NCI-H187 treated with DMSO at 0.1 percent for 48 hours (cell line): ENCODE measurements around the gene MAP1LC3B.

ENCODE experiments used
- DNase-seq: peaks from one replicate; lab custom pipeline; 2025; lab: John Stamatoyannopoulos, UW

The MAP1LC3B gene

DNA sequence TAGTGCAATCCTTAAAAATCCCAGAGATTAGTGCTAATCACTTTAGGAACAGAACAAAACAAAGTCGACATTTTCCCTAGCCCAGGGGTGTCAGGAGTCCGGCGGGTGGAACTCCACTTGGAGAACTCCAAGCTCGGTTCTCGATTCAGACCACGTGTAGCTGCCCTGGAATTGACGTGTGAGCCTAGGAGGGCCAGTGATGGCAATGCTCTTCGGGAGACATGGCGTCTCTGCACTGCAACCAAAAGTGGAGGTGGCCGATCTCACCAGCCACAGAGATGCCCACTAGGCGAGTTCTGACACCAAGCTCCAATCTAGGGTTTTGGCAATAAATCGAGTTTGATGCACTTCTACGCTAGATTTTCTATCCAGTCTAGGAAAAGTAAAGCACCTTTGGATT lies 17.6 kb downstream of the MAP1LC3B start:
- DNase-seq = no peak

DNA sequence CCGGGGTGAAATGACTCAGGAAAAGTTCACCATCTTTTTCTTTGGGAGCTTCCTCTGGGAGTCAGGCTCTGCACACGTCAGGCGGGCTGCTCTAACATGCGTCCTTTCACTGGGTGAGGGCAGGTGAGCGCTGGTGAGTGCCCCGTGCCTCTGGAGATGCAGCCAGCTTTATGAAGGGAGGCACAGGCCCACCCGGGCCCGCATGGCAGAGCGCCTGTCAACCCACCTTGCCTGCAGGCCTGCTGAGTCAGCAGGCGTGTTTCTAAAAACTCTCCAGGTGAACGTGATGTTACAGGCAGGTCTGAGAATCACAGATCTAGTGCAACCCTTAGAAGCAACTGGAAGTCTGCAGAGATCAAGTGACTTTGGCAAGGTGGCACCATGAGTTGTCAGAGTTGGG lies 18.4 kb downstream of the MAP1LC3B start:
- no peak for DNase-seq

DNA sequence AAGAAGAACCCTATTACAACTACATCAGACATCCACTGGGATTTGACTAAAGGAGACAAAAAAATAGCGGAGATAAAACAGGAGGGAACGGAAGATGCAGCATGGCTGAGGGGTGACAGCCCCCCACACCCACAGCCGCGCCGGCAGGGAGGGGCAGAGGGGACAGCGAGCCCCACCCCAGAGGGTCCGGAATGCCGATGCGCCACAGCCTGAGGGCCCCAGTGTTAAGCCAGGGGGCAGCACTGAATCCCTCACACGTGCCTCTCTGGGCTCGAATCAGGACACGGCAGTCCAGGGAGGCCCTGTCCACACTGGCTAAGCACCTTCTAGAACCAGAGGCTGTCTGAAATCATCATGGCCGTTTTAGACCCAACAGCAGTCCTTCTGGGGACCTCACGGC lies 18.8 kb downstream of the MAP1LC3B start:
- no peak for DNase-seq

DNA sequence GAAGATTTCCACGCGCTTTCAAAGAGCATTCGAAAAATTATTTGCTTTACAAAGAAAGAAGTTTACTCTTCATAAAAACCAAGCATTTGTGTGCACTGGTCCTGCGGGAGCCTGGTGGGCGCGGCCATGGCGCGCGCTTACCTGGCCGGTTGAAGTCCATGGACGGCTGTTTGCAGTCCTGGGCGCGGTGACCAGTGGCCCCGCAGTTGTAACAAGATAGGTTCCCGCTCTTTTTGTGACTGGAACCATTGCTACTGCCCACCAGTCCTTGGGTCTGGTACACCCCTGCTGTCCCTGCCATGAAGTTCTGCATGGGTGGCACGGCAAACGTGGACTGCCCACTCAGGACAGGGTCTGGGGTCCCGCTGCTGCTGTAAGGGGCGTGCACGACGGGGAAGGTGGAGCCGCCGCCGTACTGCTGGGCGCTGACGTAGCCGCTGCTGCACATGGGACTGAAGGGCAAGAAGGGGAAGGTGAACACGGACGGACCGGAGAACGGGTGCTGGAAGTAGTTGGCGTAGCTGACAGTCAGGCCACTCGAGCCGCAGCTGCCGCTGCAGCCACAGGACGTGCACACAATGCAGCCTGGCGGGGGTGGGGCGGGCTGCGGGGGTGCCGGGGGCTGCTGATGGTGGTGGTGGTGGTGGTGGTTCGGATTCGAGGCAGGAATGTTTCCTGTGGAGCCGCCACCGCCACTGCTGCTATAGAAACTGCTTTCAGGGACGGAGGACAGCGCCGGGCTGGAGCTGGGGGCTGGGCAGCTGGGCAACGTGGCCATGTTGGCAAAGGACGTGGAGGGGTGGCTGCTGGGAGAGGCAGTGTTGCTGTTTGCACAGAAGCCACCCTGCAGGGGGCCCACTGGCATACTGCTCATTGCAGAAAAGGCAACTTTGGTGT lies 19.5 kb downstream of the MAP1LC3B start:
- DNase-seq = no peak

DNA sequence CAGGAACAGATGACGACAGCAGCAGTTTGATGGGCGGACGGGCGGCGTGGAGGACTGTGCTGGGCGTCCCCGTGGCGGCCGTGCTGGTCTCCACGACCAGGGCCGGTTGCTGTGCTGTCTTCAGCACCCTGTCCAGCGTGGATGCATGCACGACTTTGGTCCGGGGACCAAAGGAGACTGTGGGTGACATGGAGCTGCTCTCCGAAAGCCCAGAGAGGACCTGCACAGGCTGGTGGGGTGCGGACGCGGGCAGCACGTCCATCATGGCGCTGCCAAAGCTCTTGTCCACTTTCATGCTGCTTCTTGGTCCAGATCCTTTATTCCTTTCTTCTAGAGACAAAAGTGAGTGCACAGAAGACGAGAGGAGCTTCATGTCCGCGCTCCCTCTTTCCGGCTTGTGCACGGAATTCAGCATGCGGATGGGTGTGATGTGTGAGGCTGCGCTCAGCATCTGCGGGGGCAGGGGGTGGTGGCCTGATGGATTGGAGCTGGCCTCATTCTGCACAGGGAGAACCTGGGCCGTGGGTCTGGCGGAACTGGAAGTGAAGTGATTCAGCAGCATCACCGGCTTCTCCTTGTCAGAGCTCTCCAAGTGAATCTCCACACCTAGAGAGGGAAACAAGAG lies 20.3 kb downstream of the MAP1LC3B start:
- DNase-seq = no peak

DNA sequence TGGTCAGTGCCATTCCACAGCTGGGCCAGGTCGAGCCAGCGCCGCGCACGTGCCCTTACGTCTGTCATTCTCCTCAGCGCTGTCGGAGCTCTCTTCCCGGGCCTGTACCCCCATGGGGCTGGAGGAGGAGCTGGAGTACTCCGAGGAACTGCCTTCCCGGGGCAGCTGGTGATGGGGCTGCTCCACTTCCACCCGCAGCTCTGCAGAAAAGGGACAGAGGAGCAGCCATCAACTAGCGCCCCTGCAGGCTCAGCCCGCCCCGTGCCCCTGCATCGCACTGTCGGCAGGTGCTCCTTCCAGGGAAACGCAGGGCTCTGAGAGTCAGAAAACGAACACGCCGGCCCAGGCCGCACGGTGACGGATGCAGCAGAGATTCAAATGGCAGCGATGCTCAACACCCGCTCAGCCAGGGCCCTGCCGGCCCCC lies 20.9 kb downstream of the MAP1LC3B start:
- DNase-seq = no peak

DNA sequence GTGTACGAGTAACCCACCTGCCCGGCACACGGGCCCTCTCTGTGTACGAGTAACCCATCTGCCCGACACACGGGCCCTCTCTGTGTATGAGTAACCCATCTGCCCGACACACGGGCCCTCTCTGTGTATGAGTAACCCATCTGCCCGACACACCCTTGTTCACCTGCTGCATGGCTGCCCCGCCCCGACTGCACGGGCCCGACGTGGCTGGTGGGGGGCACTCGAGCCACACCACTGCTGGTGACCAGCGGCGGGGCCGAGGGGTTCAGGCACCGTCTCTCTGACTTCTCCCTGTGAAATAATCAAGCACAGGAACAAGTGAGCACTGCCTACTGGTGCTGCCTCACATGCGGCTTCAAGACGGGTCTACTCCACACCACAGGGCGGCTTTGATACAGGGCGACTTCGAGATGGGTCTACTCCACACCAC lies 22.1 kb downstream of the MAP1LC3B start:
- no peak for DNase-seq

DNA sequence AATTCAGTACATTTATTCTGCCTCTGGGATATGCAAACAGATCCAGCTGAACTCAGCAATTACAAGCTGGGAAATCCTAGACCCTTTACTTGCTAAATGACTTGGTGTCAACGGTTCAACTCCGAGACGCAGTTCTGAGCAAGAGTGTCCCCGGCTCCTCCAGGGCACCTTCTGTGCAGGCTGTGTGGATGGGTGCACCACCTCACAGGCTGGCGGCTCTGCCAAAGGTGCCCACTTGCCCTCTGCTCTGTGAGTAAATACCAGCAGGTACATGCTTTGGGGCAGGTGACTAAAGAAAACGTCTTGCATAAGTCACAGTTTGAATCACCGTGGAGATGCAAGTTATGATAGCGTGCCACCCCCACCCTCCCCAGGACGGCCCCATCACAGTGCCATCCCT lies 23.3 kb downstream of the MAP1LC3B start:
- DNase-seq = no peak

DNA sequence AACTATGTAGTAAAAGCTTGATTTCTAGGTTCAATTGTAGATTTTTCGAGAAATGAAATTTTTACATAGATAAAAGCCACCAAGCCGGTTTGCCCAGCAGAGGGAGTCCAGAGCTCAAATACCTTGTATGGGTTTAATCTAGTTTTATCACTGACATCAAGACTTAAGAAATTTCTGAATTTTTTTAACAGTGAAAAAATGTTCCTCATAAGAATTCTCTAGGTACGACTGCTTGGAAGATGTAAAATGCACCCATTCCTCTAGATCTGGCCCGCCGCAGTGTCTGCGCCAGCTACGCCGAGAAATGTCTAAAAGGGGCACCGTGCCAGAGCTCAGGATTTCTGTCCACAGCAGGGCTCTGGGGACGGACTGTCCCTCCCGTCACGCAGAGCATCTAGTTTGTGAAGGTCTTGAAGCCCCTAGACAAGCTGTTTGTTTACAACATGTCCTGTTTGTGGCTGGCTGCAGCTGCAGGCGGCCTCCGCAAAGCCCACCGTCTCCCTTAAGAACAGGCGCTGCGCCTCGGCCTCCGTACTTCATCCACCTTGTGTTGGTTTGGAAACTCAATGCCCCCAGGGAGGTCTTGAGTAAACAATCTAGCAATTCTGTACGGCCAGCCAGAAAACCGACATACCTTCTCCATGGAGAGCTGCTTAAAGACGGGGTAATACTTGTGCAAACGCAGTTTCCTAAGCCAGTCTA lies 24.8 kb downstream of the MAP1LC3B start:
- DNase-seq = no peak

DNA sequence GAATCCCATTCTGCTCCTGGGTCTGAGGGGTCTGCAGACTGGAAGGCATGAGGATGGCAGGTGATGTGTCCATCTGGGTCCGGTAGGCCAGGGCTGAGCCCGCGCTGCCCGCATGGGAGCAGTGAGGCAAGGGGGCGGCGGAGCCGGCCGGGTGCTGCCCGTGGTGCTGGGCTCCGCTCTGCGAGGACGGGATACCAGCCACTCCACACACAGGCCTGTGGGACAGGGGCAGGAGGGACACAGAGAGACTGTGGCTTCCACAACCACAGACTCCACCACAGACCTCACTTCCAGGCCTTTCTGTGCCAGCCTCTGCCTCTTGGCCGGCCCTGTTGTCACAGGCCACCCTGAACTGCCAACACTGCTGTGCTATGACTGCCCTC lies 25.4 kb downstream of the MAP1LC3B start:
- DNase-seq = no peak

DNA sequence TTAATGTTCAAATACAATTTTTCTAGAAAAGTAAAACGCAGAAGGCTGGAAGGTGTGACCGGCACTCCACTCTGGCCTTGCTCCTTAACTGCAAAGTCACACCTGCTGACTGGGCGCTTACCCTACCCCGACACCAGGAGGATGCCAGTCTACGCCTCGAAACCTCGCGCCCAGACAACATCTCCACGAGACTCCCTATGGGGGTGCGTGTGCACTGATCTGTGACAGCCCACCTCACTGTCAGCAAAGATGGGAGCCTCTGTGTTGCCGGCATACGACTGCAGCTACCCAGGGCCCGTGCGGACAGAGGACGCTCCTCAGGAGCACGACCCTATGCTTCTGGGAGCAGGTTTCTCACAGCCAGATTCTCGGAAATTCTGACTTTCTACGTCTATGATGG lies 26.1 kb downstream of the MAP1LC3B start:
- DNase-seq = no peak

DNA sequence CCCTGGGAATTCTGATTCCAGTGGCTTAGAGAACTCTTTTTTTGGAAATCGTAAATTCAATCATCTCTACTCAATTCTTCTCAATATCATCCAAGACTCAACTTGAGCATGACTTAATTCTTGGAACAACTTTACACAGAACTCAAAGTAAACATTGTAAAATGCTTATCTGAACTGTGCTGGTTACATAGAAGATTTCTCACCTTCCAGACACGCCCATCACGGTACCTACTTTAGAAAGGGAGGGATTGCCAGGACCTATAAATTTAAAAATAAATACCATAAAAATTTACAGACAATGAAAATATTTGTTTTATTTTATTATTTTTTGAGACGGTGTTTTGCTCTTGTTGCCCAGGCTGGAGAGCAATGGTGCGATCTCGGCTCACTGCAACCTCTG lies 26.5 kb downstream of the MAP1LC3B start:
- no peak for DNase-seq

DNA sequence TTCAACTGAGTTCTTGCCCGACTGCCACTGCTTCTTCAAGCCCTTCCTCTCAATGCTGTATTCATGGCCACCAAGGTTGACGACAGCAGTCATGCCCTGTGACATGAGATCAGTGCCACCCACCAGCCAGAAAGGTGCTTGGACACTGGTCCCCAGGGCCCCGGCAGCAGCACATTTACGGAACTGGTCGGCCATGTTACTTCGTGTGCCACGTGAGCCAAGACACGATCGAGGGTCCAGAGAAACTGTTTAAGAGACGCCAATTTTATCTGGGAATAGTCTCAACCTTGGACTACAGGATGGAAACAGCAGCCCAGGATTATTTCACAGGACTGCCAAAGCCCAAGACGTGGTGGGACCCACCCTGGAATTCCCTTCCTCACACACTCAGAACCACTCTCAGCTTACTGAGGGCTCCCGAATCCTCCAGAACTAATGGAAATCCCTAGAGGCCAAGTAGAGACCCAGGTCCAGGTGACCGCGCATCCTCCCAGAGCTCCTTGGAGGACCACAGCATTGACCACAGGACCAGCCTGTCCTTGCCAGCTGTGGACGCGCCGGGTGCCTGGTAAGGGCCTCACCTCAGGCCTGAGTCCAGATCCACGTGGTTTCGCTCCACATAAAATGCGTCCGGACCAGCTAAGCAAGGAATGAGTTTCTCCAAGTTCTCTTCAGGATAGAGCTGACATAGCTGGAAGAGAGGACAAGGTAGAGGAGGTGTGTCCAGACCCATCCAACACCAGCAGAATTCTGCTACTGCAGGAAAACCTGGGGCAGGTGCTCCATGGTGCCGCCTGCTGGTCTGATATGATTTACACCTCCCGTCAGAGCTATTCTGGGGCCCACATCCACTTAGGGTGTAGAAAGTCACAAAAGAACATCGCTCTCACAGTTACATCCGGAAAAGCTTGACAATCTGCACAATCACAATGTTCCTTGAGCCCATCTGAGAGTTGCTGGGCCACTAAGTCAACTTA lies 28.2 kb downstream of the MAP1LC3B start:
- no peak for DNase-seq

DNA sequence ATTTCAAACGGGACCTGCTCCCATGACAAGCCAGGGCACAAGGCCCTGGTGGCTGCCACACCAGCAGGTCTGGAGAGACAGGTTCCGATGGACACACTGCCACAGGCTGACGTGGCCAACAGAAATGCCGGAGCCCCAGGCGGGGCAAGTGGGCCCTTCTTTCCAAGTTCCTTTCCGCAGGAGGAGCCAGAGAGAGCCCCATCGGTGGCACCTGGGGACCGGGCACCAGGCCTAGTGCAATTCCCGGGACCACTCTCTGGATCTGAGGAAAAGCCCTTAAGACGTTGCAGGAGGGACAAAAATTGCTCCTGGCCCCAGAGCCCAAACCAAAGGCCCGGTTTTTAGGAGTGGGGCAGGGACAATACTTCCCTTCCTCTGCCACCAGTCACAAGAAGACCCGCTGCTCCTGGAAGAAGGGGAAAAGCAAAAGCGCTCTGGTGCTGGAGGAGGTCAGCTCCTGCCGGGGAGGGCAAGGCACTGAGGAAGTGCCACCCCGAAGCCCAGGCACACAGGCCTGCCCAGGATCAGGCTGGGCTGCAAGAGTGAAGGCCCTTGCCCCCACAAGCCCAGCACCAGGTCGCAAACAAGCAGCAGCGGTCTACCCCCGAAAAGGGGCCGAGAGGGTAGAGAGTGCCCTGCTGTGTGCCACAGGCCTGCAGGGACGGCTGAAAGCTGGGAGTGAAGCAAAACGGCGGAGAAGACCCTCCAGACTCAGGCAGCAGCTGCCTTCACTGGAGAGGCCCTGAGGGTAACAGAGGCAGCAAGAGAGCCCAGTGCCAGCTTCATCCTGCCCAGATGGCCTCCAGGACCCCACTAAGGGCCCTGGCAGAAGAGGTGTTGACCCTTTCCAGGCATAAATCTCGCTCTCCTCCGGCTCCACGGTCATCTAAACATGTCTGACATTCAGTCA lies 29.1 kb downstream of the MAP1LC3B start:
- DNase-seq = no peak

DNA sequence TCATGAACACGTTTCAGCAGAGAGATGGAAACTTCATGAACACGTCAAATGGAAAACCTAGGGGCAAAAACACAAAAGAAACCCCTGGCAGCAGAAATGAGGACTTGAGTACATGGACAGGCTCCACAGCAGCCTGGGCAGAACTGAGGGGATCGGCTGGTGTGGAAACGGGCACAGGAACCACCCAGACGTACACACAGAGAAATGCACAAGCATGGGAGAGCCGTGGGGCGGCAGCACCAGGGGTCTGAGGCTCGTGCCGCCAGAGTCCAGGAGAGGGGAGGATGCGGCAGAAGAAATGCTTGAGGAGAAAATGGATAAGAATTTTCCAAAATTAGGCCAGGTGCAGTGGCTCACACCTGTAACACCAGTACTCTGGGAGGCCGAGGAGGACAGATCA lies 30.0 kb downstream of the MAP1LC3B start:
- no peak for DNase-seq

DNA sequence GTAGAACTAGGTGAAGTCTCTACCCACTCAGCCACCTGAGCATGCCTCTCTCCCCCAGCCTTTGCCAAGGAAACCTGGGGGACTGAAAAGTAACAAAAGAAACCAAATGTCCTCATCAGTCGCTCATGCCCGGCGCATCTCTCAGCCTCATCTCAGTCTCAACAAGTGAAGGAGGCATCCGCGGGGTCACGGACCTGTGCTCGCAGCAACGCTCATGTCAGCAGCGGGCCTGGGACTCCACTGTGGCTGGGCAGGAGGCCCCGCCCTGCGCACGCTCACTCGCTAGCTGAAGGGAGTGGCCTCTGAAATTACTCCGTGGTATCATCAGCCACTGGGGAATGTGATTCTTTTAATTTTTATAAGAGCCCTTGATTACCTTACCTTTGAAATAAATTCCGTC lies 31.3 kb downstream of the MAP1LC3B start:
- DNase-seq = no peak

DNA sequence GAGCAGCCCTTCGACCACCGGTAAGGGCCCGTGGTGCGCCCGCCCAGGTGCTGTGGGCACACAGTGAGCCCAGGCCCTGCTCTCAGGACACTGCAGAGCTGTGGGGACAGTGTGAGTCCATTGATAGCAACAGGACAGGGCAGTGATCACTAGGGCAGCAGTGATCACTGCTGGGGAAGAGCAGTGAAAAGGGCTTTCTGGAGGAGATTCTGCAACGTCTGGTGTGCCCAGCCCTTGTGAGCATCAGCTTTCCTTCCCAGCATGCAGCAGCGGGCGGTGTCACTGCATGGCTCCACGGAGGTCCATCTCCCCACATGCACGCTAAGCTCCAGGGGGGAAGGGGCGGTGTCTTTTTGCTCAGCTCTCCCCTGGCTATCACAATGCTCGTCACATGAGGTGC lies 32.1 kb downstream of the MAP1LC3B start:
- no peak for DNase-seq

DNA sequence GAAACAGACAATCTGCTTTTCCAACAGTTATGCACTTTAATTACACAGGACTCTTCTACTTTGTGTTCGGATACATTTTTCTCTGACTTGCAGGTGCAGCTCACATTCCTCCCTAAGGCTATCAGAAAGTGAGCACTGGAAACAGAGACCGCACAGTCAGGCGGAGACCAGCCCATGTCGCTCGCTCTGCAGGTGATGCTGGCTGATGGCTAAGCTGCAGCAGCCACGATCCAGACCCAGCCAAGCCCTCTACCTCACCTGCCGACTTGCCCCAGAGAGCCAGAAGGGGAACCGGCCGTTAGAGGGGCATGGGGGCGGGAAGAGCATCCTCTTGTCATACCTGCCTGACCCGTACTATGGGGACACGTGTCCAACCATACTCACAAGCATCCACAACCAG lies 33.8 kb downstream of the MAP1LC3B start:
- no peak for DNase-seq

DNA sequence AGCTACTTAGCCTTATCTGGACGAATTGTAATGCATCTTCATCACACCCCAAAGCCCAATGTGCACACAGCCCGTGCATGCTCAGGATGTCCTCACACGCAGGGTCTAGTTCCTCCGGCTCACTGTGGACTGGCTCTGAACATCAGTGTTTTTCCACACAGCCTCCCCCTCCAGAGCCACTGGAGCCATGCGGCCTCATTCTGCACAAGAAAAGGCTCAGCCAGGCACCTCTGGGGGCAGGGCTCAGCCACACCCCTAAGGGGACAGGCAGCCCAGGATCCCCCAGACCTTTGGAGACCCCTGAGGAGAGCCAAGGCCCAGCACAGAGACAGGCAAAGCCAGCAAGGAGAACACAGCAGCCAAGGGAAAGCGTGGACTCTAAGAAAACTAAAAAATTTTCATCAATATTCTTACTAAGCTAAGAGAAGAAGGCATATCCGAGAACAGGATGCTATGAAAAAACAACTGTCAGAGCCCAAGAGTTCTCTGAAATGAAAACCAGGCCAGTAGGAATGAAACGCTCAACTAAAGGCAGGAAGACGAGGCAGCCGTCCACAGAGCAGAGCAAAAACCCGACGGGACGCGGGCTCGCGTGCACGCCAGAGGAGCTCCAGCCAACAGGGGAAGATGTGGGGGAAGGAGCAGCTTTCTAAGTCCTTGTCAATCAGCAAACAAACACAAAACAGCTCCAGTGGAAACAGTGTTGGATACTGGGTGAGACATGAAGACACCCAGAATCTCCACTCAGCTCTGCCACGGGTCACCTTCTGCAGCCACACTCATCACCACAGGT lies 34.5 kb downstream of the MAP1LC3B start:
- DNase-seq = no peak

DNA sequence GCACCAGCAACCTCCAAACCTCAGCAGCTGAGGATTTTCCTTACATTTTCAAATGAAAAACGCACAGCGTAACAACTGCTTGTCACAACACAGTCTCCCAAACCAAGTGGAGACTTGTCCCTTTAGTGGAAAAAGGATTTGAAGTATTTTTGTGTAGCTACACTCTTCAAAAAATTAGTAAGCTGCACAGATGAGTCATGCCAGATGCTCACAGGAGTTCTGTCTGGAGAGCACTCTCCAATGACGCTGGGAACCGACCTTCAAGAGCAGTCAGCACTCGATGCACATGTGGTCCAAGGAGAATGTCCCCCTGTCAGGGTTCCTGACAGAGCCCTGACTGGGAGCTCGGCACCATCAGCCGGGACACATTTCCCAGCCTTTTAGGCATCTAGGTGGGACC lies 39.8 kb downstream of the MAP1LC3B start:
- DNase-seq = no peak
